D341Med (cell line): ENCODE measurements around the gene TRABD.
A peak's percentile ranks its signal among the peaks of the same experiment; 100 is the strongest.

Experiments
- DNase-seq: peaks from one replicate; pipeline ENCODE4 v3.0.0; 2012; ENCODE audit warnings: low spot score

TRABD gene

GRCh38 chr22:50189184-50189848 is 3.6 kb downstream of the TRABD start:
- DNase-seq, result no peak

GRCh38 chr22:50189849-50190181 is 4.1 kb downstream of the TRABD start:
- no peak for DNase-seq

GRCh38 chr22:50190182-50190940 is 4.6 kb downstream of the TRABD start:
- peak; percentile 78 for DNase-seq

GRCh38 chr22:50190941-50191741 is 5.4 kb downstream of the TRABD start:
- no peak for DNase-seq

- DNase-seq, result no peak
These were observed 6.9 kb downstream of the TRABD start for GRCh38 chr22:50192436-50193204.

- DNase-seq, result no peak
These were observed 7.9 kb downstream of the TRABD start for GRCh38 chr22:50193621-50194020.

- DNase-seq, result no peak
These were observed 8.5 kb downstream of the TRABD start for GRCh38 chr22:50194037-50194805.

GRCh38 chr22:50196256-50196655 is 10.5 kb downstream of the TRABD start:
- no peak for DNase-seq

- no peak for DNase-seq
These were observed 11.5 kb downstream of the TRABD start for GRCh38 chr22:50197000-50197800.

GRCh38 chr22:50197856-50198623 is 12.3 kb downstream of the TRABD start:
- no peak for DNase-seq

GRCh38 chr22:50198624-50199017 is 12.9 kb downstream of the TRABD start:
- no peak for DNase-seq

- no peak for DNase-seq
These were observed 13.6 kb downstream of the TRABD start for GRCh38 chr22:50199251-50199721.

- no peak for DNase-seq
These were observed 14.2 kb downstream of the TRABD start for GRCh38 chr22:50199829-50200460.

GRCh38 chr22:50200461-50201190 is 14.9 kb downstream of the TRABD start, which contains the start of gene SELENOO:
TSS of gene SELENOO (plus strand) at chr22:50201011. CDS start at chr22:50201037, 26 bp downstream.
- peak; percentile 99 for DNase-seq

- peak; percentile 79 for DNase-seq
These were observed 15.7 kb downstream of the TRABD start for GRCh38 chr22:50201191-50202129.

- no peak for DNase-seq
These were observed 16.5 kb downstream of the TRABD start for GRCh38 chr22:50202130-50202666.

- DNase-seq, result no peak
These were observed 17.6 kb downstream of the TRABD start for GRCh38 chr22:50203288-50203687.
